T-cell (primary cell): ENCODE results near the gene PRRC2C. TPM values are rescaled to one million over a fixed set of nuclear protein-coding genes. Genes with fewer than 3 reads are reported as not detected.

ENCODE experiments used
- ATAC-seq, 4 experiments: fragments of 200-7000 bp in 3 of 4; fragments of 150-1000 bp in 1 of 4; cut with Tn5 transposase; replicated peaks in 1 of 4; 1 replicate in 3 of 4; 2 replicates in 1 of 4; pipeline ENCODE4 v1.10.0; 2021; ENCODE audit warnings: moderate library complexity in 3 of 4, mild to moderate bottlenecking in 2 of 4, moderate number of reproducible peaks in 1 of 4
- CTCF ChIA-PET, 2 donors: fragments of 300-600 bp; sonication (Branson Sonifier 250); formaldehyde crosslinking; loops; one replicate each; lab custom pipeline; 2022; ENCODE audit warnings: antibody characterized with exemption in 2 of 2; lab: Charles Lee
- POLR2A ChIA-PET, 2 donors: fragments of 300-600 bp; sonication (Branson Sonifier 250); formaldehyde crosslinking; loops; one replicate each; lab custom pipeline; 2022; ENCODE audit warnings: antibody characterized with exemption in 2 of 2; lab: Charles Lee
- DNase-seq, 35 experiments: peaks; one replicate each; pipeline versions ENCODE4 v3.0.0 to v3.0.0-alpha.2; 2013 to 2023
- H3K27ac ChIP-seq: one replicate; pipeline ENCODE4 v1.5.1; 2013; ENCODE audit warnings: low read length
- H3K27me3 ChIP-seq, 2 experiments: replicated peaks in 1 of 2; 1 replicate in 1 of 2; 2 replicates in 1 of 2; pipeline versions ENCODE4 v1.6.1 to v1.7.0; 2013; ENCODE audit warnings: low read length in 1 of 2, mixed read lengths in 1 of 2; ENCODE audit not compliant: control insufficient read depth in 2 of 2, insufficient read depth in 2 of 2; ENCODE audit errors: extremely low read depth in 1 of 2
- H3K36me3 ChIP-seq, 2 donors: 1 replicate in 1 of 2; 2 replicates in 1 of 2; pipeline versions ENCODE4 v1.6.1 to v1.7.0; 2013; ENCODE audit warnings: low read length in 1 of 2; ENCODE audit not compliant: control insufficient read depth in 2 of 2, insufficient read depth in 1 of 2; ENCODE audit errors: extremely low read depth in 1 of 2
- H3K4me1 ChIP-seq, 2 experiments: 1 replicate in 1 of 2; 2 replicates in 1 of 2; pipeline versions ENCODE4 v1.6.1 to v1.7.0; 2013; ENCODE audit warnings: low read length in 2 of 2, mixed read lengths in 1 of 2; ENCODE audit not compliant: insufficient read depth in 2 of 2, control insufficient read depth in 1 of 2; ENCODE audit errors: extremely low read depth in 1 of 2
- H3K4me3 ChIP-seq, 2 donors: 1 replicate in 1 of 2; 2 replicates in 1 of 2; pipeline versions ENCODE4 v1.5.1 to v1.7.0; 2013; ENCODE audit warnings: mild to moderate bottlenecking in 2 of 2, low read length in 1 of 2, moderate library complexity in 1 of 2; ENCODE audit not compliant: control insufficient read depth in 1 of 2; ENCODE audit errors: extremely low read depth in 1 of 2
- H3K9me3 ChIP-seq: 2 replicates; pipeline ENCODE4 v1.7.0; 2013
- H3K27ac Mint-ChIP-seq, 2 donors: one replicate each; pipeline ENCODE4 v1.8.0; 2020 to 2021; ENCODE audit warnings: mild to moderate bottlenecking in 2 of 2, mixed read lengths in 2 of 2
- H3K27me3 Mint-ChIP-seq, 2 donors: one replicate each; pipeline ENCODE4 v1.8.0; 2021 to 2022; ENCODE audit warnings: mixed read lengths in 2 of 2
- H3K36me3 Mint-ChIP-seq: one replicate; pipeline ENCODE4 v1.8.0; 2021; ENCODE audit warnings: mixed read lengths
- H3K4me1 Mint-ChIP-seq, 3 donors: one replicate each; pipeline ENCODE4 v1.8.0; 2020 to 2022; ENCODE audit warnings: mixed read lengths in 3 of 3, mild to moderate bottlenecking in 1 of 3
- H3K4me3 Mint-ChIP-seq, 3 donors: one replicate each; pipeline ENCODE4 v1.8.0; 2020 to 2022; ENCODE audit warnings: mild to moderate bottlenecking in 3 of 3, mixed read lengths in 3 of 3, moderate library complexity in 3 of 3
- H3K9me3 Mint-ChIP-seq, 3 donors: one replicate each; pipeline ENCODE4 v1.8.0; 2020 to 2022; ENCODE audit warnings: mixed read lengths in 3 of 3
- WGBS: methylation state at CpG from one replicate; pipeline ENCODE4 v1.1.5; 2013; ENCODE audit warnings: missing lambda C conversion rate; ENCODE audit not compliant: insufficient coverage; 5-methylcytosine and 5-hydroxymethylcytosine counted together
- total RNA-seq, 35 experiments: library from RNA in 6 of 35; stranded (reverse) in 6 of 35; fragments of 120-200 nt in 1 of 35; gene quantifications; one replicate each; pipeline versions ENCODE4 v1.2.1 to v1.2.4 and lab custom pipeline; 2013 to 2026

PRRC2C gene
- total RNA-seq, 5 donors from 2014 or later (not counting 1 experiment from before 2014, with no cell fraction given) = 229 to 340 (median 259) TPM

- H3K27ac ChIP-seq = no peak overlapping the region
- H3K4me3 Mint-ChIP-seq = peak overlapping the region in 1 of 3 donors; percentile 54
- no peak for DNase-seq
- H3K9me3 Mint-ChIP-seq = no peaks in the 10 kb centered on the region
- H3K27me3 ChIP-seq = no peaks in the 10 kb centered on the region
- POLR2A ChIA-PET = interaction anchor here (0.6 to 2.2 kb wide), 6 partner anchors 10 to 242 kb away, joined by 3 to 11 read pairs (median 4); partner anchors contain the start of gene PRRC2C (in 1 of the 2)
- ATAC-seq = no peak
- H3K27ac Mint-ChIP-seq = peak overlapping the region in 1 of 2 donors; percentile 16
- CTCF ChIA-PET = interaction anchor here in 1 of 2 donors (0.7 kb wide), 1 partner anchor 52 kb away, joined by 3 read pairs; no protein-coding TSS in a partner anchor
- H3K4me1 ChIP-seq = peaks cover 15 to 50% of the 10 kb centered on the region in 2 experiments
- peaks cover 92 to 96% (median 93%) of the 10 kb centered on the region in 3 donors for H3K4me1 Mint-ChIP-seq
- H3K36me3 Mint-ChIP-seq = peaks cover 51% of the 10 kb centered on the region
- H3K27me3 Mint-ChIP-seq = no peaks in the 10 kb centered on the region
- no peak overlapping the region for H3K4me3 ChIP-seq
- H3K36me3 ChIP-seq = peaks cover 0 to 17% of the 10 kb centered on the region in 2 donors
- H3K9me3 ChIP-seq = no peaks in the 10 kb centered on the region
Measured at GRCh38 chr1:171501305-171502024, 16.1 kb downstream of the PRRC2C start.

GRCh38 chr1:171506525-171507304 lies 21.4 kb downstream of the PRRC2C start:
- peaks cover 0 to 5% of the 10 kb centered on the region in 2 donors for H3K36me3 ChIP-seq
- peaks cover 38 to 41% of the 10 kb centered on the region in 2 experiments for H3K4me1 ChIP-seq
- ATAC-seq = peak in 2 of 4 experiments; percentile 12 to 30
- H3K4me3 ChIP-seq = no peak overlapping the region
- ChIA-PET POLR2A (interaction anchor here (0.6 to 1.7 kb wide), 8 partner anchors 9 to 26 kb away, joined by 3 to 18 read pairs (median 6); partner anchors contain the start of gene PRRC2C (in 1 of the 2)), CTCF (interaction anchor here (0.6 to 1.1 kb wide), 5 partner anchors 9 to 1784 kb away, joined by 3 to 6 read pairs (median 3); partner anchors contain the start of gene PRRC2C (in 1 of the 2))
- Mint-ChIP-seq H3K4me3 (peak overlapping the region; percentile 51 to 72 (median 56)), H3K36me3 (peaks cover 18% of the 10 kb centered on the region), H3K27ac (peak overlapping the region; percentile 74 to 77), H3K9me3 (no peaks in the 10 kb centered on the region), H3K27me3 (no peaks in the 10 kb centered on the region), H3K4me1 (peaks cover 97% of the 10 kb centered on the region in 3 donors)
- no peaks in the 10 kb centered on the region for H3K9me3 ChIP-seq
- no peaks in the 10 kb centered on the region for H3K27me3 ChIP-seq
- no CpG with 5 or more reads among the region's 1 CpG for WGBS
- DNase-seq = no peak
- no peak overlapping the region for H3K27ac ChIP-seq

- no peaks in the 10 kb centered on the region for H3K9me3 Mint-ChIP-seq
- WGBS = no CpG with 5 or more reads among the region's 4 CpGs
- DNase-seq (no peak), ATAC-seq (peak in 1 of 4 experiments; percentile 4)
- ChIA-PET POLR2A (interaction anchor here (0.6 to 1.7 kb wide), 4 partner anchors 9 to 27 kb away, joined by 7 to 18 read pairs (median 10); no protein-coding TSS in a partner anchor), CTCF (interaction anchor here (0.6 to 1.4 kb wide), 3 partner anchors 13 to 1785 kb away, joined by 3 to 7 read pairs (median 5); no protein-coding TSS in a partner anchor)
- no peak overlapping the region for H3K4me3 ChIP-seq
- H3K27ac Mint-ChIP-seq = peak overlapping the region; percentile 78 to 83
- H3K4me3 Mint-ChIP-seq = peak overlapping the region; percentile 47 to 72 (median 56)
- H3K36me3 ChIP-seq = peaks cover 0 to 7% of the 10 kb centered on the region in 2 donors
- H3K4me1 Mint-ChIP-seq = peaks cover 96 to 97% (median 96%) of the 10 kb centered on the region in 3 donors
- H3K27ac ChIP-seq = peak overlapping the region; percentile 17
- no peaks in the 10 kb centered on the region for H3K27me3 ChIP-seq
- H3K27me3 Mint-ChIP-seq = no peaks in the 10 kb centered on the region
- peaks cover 21% of the 10 kb centered on the region for H3K36me3 Mint-ChIP-seq
- peaks cover 35 to 41% of the 10 kb centered on the region in 2 experiments for H3K4me1 ChIP-seq
- H3K9me3 ChIP-seq = no peaks in the 10 kb centered on the region
Measured at GRCh38 chr1:171507435-171507834, 22.1 kb downstream of the PRRC2C start.

GRCh38 chr1:171509191-171509590 lies 23.9 kb downstream of the PRRC2C start:
- Mint-ChIP-seq H3K27ac (peak overlapping the region; percentile 9 to 65), H3K4me1 (peaks cover 82 to 90% (median 87%) of the 10 kb centered on the region in 3 donors)
- H3K4me1 ChIP-seq = peaks cover 23 to 37% of the 10 kb centered on the region in 2 experiments

DNA sequence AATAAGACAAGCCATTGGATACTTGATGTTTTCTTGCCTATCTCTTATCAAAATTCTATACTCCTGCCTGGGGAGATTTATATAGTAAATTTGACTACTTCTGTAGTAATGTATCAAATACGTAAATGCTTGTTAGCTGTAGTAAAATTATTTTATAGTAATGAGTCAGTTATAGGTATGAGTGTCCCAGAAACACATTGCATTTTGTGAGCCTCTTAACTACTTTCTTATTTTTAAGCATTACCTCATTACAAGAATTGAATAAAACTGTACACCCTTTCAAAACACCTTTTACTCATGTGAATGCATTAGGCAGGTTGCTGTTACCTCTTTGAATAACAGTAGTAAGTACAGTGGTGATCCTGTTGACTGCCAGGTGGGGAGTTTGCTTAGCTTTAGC lies 28.4 kb downstream of the PRRC2C start:
- POLR2A ChIA-PET = interaction anchor here in 1 of 2 donors (0.6 kb wide), 1 partner anchor 15 kb away, joined by 4 read pairs; no protein-coding TSS in a partner anchor
- CTCF ChIA-PET = interaction anchor here in 1 of 2 donors (5.5 kb wide), 1 partner anchor 28 kb away, joined by 38 read pairs; the partner anchor contains the start of gene PRRC2C
- no peak overlapping the region for H3K4me3 Mint-ChIP-seq
- peaks cover 0 to 54% of the 10 kb centered on the region in 2 donors for H3K36me3 ChIP-seq
- H3K27ac ChIP-seq = no peak overlapping the region
- no peaks in the 10 kb centered on the region for H3K27me3 ChIP-seq
- H3K27me3 Mint-ChIP-seq = no peaks in the 10 kb centered on the region
- no peaks in the 10 kb centered on the region for H3K9me3 Mint-ChIP-seq
- H3K36me3 Mint-ChIP-seq = peaks cover 42% of the 10 kb centered on the region
- H3K4me1 ChIP-seq = peaks cover 10 to 19% of the 10 kb centered on the region in 2 experiments
- H3K9me3 ChIP-seq = no peaks in the 10 kb centered on the region
- ATAC-seq (no peak), DNase-seq (no peak)
- H3K27ac Mint-ChIP-seq = no peak overlapping the region
- no peak overlapping the region for H3K4me3 ChIP-seq
- WGBS = no CpG with 5 or more reads among the region's 1 CpG
- peaks cover 59 to 62% (median 61%) of the 10 kb centered on the region in 3 donors for H3K4me1 Mint-ChIP-seq

More at GRCh38 chr1:171509191-171509590, 23.9 kb downstream of the PRRC2C start:
- peak overlapping the region; percentile 10 to 72 (median 11) for H3K4me3 Mint-ChIP-seq
- no peaks in the 10 kb centered on the region for H3K27me3 Mint-ChIP-seq
- CTCF ChIA-PET = no interaction called here
- DNase-seq (no peak), ATAC-seq (no peak)
- no peak overlapping the region for H3K4me3 ChIP-seq
- H3K27ac ChIP-seq = no peak overlapping the region
- no peaks in the 10 kb centered on the region for H3K9me3 ChIP-seq
- no peaks in the 10 kb centered on the region for H3K27me3 ChIP-seq
- H3K36me3 Mint-ChIP-seq = peaks cover 21% of the 10 kb centered on the region
- no peaks in the 10 kb centered on the region for H3K9me3 Mint-ChIP-seq
- POLR2A ChIA-PET = interaction anchor here in 1 of 2 donors (0.6 kb wide), 1 partner anchor 1133 kb away, joined by 3 read pairs; no protein-coding TSS in a partner anchor
- peaks cover 0 to 11% of the 10 kb centered on the region in 2 donors for H3K36me3 ChIP-seq
